Measurements from ENCODE around the gene PSMC3. TPM values are rescaled to one million over a fixed set of nuclear protein-coding genes. Genes with fewer than 3 reads are reported as not detected.

Gene PSMC3
- total RNA-seq, 2 experiments from 2014 or later: 179 TPM

DNA sequence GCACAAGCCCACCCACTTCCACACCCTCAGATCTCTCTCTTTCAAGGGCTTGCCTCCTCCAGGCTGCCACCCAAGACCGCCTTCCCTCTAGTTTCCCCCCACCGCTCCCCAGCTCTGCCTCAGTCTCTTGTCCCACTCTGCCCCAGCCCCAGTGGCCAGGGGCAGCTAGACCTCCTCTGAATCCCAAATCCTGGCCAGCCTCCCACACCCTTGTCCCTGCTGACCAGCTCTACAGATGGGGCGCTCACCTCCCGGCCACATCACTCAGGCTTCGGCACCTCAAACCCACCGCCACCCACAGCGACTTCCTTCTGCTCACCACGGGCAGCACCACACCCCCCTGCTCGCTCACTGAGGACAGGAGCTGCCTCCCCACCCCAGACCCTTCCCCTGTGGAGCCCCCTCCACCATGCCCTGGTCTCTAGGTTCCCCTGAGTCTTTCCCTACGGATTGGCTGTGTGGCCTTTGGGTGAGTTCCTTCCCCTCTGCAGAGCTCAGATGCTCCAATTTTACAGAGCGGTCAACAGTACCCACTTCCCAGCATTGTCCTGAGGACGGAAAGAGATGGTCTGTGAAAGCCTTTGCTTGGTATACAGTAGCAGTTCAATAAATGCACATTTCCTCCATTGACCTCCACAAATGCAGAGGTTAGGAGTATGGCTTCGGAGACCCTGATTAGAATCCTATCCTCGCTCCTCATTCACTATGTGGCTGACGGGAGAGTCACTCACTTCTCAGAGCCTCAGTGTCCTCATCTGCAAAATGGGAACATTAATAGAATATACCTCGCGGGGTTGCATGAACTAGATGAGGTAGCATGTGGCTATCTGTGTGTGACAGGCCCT lies 36.4 kb downstream of the PSMC3 start:
- ChIA-PET POLR2A (interaction anchor here (1.0 to 1.4 kb wide), 2 partner anchors 10 to 378 kb away, joined by 3 to 5 read pairs; no protein-coding TSS in a partner anchor), CTCF (interaction anchor here (1.2 to 7.2 kb wide), 4 partner anchors 13 to 22 kb away, joined by 3 to 57 read pairs (median 4); no protein-coding TSS in a partner anchor)
- Mint-ChIP-seq H3K27ac (peak overlapping the region; percentile 61), H3K27me3 (ENCODE audit: low read depth) (no peaks in the 10 kb centered on the region), H3K9me3 (ENCODE audit: insufficient read depth) (no peaks in the 10 kb centered on the region), H3K4me3 (peak overlapping the region; percentile 34), H3K4me1 (ENCODE audit: low read depth) (peaks cover 40% of the 10 kb centered on the region), H3K36me3 (ENCODE audit: low read depth) (no peaks in the 10 kb centered on the region)
- ATAC-seq (peak; percentile 31), DNase-seq (no peak)

DNA sequence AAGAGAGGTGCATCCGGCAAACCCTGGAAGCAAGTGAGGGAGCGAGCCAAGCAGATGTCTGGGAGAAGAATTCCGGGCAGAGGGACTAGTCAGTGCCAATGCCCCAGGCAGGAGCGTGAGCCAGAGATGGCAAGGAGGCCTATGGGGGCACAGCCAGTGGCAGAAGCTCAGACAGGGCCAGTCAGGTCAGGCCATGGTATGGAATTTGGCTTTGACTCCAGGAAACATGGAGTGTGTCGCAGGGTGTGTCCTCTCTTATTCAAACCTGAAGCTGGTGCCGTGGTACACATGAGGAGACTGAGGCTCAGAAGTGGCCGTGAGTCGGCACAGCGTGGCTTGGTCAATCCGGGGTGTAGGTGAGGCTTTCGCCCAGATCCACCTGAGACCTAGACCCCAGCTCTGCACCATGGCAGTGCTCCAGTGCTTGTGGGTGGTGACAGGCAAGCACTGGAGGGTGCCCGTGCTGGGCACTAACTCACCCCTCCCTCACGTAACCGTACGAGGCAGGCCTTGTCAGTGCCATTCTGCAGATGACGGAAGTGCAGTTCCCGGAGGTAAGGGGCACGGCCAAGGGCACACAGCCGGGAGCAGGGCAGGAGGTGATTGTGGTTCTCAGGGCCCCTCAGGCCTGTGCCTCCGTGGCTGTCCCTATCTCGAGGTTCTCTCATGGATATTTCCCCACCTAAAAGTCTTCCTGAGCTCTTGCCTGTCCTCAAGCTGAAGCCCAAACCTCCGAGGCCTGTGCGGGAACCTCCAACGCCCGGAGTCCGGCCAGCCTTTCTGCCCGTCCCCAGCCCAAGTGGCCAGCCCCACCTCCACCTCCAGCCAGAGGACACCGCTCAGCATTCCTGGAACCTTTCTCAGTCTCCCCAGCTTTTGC lies 37.3 kb downstream of the PSMC3 start:
- CTCF ChIA-PET: interaction anchor here (1.2 to 7.2 kb wide), 4 partner anchors 15 to 23 kb away, joined by 4 to 57 read pairs (median 6); no protein-coding TSS in a partner anchor
- Mint-ChIP-seq H3K9me3 (ENCODE audit: insufficient read depth) (no peaks in the 10 kb centered on the region), H3K4me1 (ENCODE audit: low read depth) (peaks cover 31% of the 10 kb centered on the region), H3K27me3 (ENCODE audit: low read depth) (no peaks in the 10 kb centered on the region), H3K4me3 (no peak overlapping the region), H3K36me3 (ENCODE audit: low read depth) (no peaks in the 10 kb centered on the region), H3K27ac (peak overlapping the region; percentile 61)
- ATAC-seq (no peak), DNase-seq (no peak)
- POLR2A ChIA-PET: interaction anchor here (0.6 to 1.4 kb wide), 2 partner anchors 10 to 132 kb away, joined by 3 to 5 read pairs; no protein-coding TSS in a partner anchor

DNA sequence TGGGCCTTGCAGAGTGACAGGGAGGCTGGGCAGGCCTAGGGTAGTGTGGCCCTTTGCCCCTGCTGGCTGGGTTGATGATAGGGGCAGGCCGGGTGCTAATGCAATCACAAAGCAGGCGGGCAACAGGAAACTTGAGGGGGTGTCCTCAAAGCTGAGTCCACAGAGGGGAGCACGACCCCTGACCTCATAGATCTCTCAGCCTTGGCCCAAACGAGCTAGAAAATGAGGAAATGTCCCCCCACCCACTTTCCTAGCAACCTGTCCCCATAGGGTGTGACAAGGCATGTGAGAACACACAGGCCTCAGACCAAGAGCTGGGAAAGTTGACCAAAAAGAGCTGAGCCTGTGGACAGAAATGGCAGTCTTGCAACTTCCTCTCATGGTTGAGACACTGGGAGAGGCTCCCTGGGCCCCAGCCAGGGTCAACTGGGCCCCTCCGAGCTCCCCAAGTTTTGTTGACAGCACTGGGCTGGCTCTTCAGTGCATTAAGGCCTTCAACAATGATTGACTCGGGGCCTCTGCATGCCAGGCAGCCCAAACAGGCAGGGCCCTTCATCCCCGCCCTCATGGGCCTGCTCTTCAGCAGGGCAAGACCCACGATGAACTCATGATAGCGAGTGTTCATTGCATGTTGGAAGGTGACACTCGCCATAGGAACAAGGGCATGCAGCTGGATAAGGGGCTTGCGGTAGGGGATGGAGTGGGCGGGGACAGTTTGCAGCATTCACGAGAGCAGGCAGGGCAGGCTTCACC lies 38.1 kb downstream of the PSMC3 start:
- ATAC-seq (no peak), DNase-seq (no peak)
- Mint-ChIP-seq H3K9me3 (ENCODE audit: insufficient read depth) (no peaks in the 10 kb centered on the region), H3K4me1 (ENCODE audit: low read depth) (peaks cover 24% of the 10 kb centered on the region), H3K27ac (no peak overlapping the region), H3K36me3 (ENCODE audit: low read depth) (no peaks in the 10 kb centered on the region), H3K4me3 (no peak overlapping the region), H3K27me3 (ENCODE audit: low read depth) (no peaks in the 10 kb centered on the region)
- CTCF ChIA-PET: interaction anchor here (0.6 to 7.2 kb wide), 3 partner anchors 9 to 24 kb away, joined by 3 to 57 read pairs (median 7); no protein-coding TSS in a partner anchor
- POLR2A ChIA-PET: interaction anchor here (0.6 kb wide), 1 partner anchor 131 kb away, joined by 3 read pairs; no protein-coding TSS in a partner anchor

DNA sequence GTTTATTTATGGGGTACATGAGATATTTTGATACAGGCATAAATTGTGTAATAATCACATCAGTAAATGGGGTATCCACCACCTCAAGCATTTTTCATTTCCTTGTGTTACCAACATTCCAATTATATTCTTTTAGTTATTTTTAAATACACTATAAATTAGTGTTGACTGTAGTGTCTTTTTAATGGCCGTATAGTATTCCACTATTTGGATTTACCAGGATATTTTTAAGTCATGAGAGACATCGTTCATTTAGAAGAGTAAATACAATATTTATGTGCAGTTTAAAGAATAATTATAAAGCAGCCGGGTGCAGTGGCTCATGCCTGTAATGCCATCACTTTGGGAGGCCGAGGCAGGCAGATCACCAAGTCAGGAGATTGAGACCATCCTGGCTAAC lies 41.7 kb downstream of the PSMC3 start:
- DNase-seq (no peak), ATAC-seq (no peak)
- Mint-ChIP-seq H3K9me3 (ENCODE audit: insufficient read depth) (no peaks in the 10 kb centered on the region), H3K4me1 (ENCODE audit: low read depth) (peaks cover 13% of the 10 kb centered on the region), H3K27me3 (ENCODE audit: low read depth) (no peaks in the 10 kb centered on the region), H3K4me3 (no peak overlapping the region), H3K27ac (no peak overlapping the region), H3K36me3 (ENCODE audit: low read depth) (no peaks in the 10 kb centered on the region)
- ChIA-PET CTCF (interaction anchor here (7.2 kb wide), 1 partner anchor 11 kb away, joined by 57 read pairs; no protein-coding TSS in a partner anchor), POLR2A (no interaction called here)

DNA sequence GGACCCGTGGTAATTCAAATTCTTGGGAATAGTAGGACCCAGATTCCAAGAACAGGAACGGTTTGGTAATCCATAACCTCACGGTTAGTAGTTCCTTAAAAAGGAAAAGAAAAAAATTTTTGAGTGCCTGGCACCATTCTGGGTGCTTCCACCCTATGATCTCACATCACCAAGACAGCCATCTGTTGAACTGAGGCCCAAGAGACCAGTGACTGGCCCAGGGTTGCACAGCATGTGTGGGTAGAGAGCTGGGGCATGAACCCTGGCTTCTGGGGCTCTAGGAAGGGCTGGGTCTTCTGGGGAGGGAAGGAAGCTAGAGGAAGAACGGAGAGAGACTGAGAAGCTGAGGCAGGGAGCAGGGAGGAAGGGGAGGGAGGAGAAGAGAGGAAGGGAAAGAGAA lies 43.2 kb downstream of the PSMC3 start:
- Mint-ChIP-seq H3K27me3 (ENCODE audit: low read depth) (no peaks in the 10 kb centered on the region), H3K4me3 (no peak overlapping the region), H3K9me3 (ENCODE audit: insufficient read depth) (no peaks in the 10 kb centered on the region), H3K27ac (no peak overlapping the region), H3K4me1 (ENCODE audit: low read depth) (peaks cover 4% of the 10 kb centered on the region), H3K36me3 (ENCODE audit: low read depth) (no peaks in the 10 kb centered on the region)
- DNase-seq (no peak), ATAC-seq (no peak)
- ChIA-PET POLR2A (no interaction called here), CTCF (no interaction called here)

DNA sequence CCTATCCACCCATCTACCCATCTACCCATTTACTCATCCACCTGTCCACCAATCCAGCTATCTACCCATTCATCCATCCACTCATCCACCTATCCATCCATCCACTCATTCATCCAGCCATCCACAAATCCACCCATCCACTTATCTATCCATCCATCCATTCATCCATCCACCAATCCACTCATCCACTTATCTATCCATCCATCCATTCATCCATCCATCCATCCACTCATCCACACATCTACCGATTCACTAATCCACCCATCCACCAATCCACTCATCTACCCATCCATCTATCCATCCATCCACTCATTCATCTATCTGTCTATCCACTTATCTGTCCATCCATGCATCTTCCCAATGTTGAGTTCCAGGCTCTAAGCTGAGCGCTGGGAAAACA lies 46.2 kb downstream of the PSMC3 start:
- ChIA-PET POLR2A (interaction anchor here (1.6 kb wide), 1 partner anchor 15 kb away, joined by 3 read pairs; no protein-coding TSS in a partner anchor), CTCF (no interaction called here)
- H3K9me3 Mint-ChIP-seq (ENCODE audit: insufficient read depth): no peaks in the 10 kb centered on the region
- H3K27me3 Mint-ChIP-seq (ENCODE audit: low read depth): no peaks in the 10 kb centered on the region
- H3K4me3 Mint-ChIP-seq: no peak overlapping the region
- peaks cover 4% of the 10 kb centered on the region for H3K4me1 Mint-ChIP-seq (ENCODE audit: low read depth)
- ATAC-seq (no peak), DNase-seq (no peak)
- H3K36me3 Mint-ChIP-seq (ENCODE audit: low read depth): no peaks in the 10 kb centered on the region
- no peak overlapping the region for H3K27ac Mint-ChIP-seq

DNA sequence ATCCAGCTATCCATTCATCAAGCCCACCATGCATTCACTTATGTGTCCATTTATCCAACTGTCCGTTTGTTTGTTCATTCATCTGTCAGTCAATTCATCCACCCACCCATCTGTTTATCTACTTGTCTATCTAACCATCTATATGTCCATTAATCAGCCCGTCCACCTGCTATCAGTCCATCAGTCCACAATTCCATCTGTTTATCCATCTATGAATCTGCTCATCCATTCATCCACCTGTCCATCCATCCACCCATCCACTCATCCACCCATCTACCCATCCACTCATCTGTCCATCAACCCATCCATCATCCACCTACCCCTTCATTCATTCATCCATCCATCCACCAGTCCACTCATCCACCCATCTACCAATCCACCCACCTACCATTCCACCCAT lies 46.9 kb downstream of the PSMC3 start:
- no peaks in the 10 kb centered on the region for H3K27me3 Mint-ChIP-seq (ENCODE audit: low read depth)
- no peak overlapping the region for H3K4me3 Mint-ChIP-seq
- no peak for ATAC-seq
- H3K9me3 Mint-ChIP-seq (ENCODE audit: insufficient read depth): no peaks in the 10 kb centered on the region
- H3K4me1 Mint-ChIP-seq (ENCODE audit: low read depth): peaks cover 5% of the 10 kb centered on the region
- no peaks in the 10 kb centered on the region for H3K36me3 Mint-ChIP-seq (ENCODE audit: low read depth)
- POLR2A ChIA-PET: interaction anchor here (1.6 kb wide), 1 partner anchor 15 kb away, joined by 3 read pairs; no protein-coding TSS in a partner anchor
- no peak for DNase-seq
- no peak overlapping the region for H3K27ac Mint-ChIP-seq
- CTCF ChIA-PET: interaction anchor here (0.5 to 0.8 kb wide), 3 partner anchors 8 to 164 kb away, joined by 3 to 4 read pairs (median 3); partner anchors contain the start of gene DDB2

DNA sequence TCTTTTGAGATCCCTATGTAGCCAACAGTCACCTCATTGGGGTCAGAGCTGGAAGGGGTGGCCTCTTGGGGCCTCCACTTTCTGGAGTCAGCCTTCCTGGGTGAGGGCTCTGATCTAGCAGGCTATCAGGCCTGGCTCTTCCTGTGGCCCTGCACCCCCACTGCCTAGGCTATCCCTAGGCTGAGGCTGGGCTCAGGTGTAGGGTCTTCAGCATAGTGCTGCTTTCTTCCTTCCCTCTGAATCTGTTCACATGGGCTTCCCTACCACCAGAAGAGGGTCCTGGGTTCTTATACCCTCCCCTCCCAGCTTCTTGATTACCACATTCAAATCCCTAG lies 47.4 kb downstream of the PSMC3 start:
- H3K27me3 Mint-ChIP-seq (ENCODE audit: low read depth): no peaks in the 10 kb centered on the region
- CTCF ChIA-PET: interaction anchor here (0.5 to 0.8 kb wide), 3 partner anchors 9 to 164 kb away, joined by 3 to 4 read pairs (median 3); partner anchors contain the start of gene DDB2
- POLR2A ChIA-PET: interaction anchor here (1.6 kb wide), 1 partner anchor 16 kb away, joined by 3 read pairs; no protein-coding TSS in a partner anchor
- H3K9me3 Mint-ChIP-seq (ENCODE audit: insufficient read depth): no peaks in the 10 kb centered on the region
- no peak overlapping the region for H3K27ac Mint-ChIP-seq
- no peak overlapping the region for H3K4me3 Mint-ChIP-seq
- H3K4me1 Mint-ChIP-seq (ENCODE audit: low read depth): peaks cover 7% of the 10 kb centered on the region
- ATAC-seq (no peak), DNase-seq (no peak)
- no peaks in the 10 kb centered on the region for H3K36me3 Mint-ChIP-seq (ENCODE audit: low read depth)

DNA sequence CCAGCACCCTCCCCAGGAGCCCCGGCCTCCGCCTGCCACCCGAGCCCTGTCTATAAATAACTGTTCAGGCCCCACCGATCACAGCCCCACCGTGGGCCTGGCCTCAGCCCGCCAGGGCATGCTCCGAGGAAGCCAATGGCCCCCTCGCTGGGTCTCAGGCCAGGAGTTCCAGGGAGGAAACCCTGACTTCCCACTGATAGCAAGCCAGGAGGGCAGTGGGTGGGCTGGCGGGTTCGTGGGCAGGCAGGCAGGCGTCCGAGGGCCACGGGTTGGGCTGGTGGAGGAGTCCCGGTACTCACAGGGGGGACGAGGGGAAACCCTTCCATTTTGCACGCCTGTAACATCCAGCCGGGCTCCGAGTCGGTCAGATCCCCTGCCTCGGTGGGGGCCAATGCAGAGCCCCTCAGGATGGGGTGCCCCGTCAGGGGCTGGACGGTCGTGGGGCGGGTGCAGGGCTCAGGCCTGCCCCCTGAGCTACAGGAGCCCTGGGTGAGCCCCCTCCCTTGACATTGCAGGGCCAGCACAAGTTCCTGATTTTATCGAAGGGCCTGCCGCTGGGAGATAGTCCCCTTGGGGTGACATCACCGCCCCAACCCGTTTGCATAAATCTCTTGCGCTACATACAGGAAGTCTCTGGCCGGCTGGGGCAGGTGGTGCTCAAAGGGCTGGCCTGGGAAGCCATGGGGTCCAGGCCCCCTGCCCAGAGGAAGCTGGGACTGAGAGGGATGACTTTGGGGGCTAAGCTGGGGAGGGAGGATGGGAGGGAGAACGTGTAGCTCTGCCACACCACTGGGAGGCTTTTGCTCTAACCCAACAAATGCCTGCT lies 48.0 kb downstream of the PSMC3 start, which contains the start of gene SPI1:
SPI1 (minus strand) TSS at position 538 of the 826 bp plus-strand sequence; CDS start at position 344, 194 bp downstream.
- Mint-ChIP-seq H3K4me1 (ENCODE audit: low read depth) (peaks cover 7% of the 10 kb centered on the region), H3K27ac (peak within 1 kb of the TSS; percentile 72), H3K36me3 (ENCODE audit: low read depth) (no peaks in the 10 kb centered on the region), H3K27me3 (ENCODE audit: low read depth) (no peaks in the 10 kb centered on the region), H3K9me3 (ENCODE audit: insufficient read depth) (no peaks in the 10 kb centered on the region), H3K4me3 (no peak within 1 kb of the TSS)
- ChIA-PET CTCF (interaction anchor here (0.5 to 0.8 kb wide), 3 partner anchors 9 to 163 kb away, joined by 3 to 4 read pairs (median 3); partner anchors contain the start of gene DDB2), POLR2A (interaction anchor here (1.6 kb wide), 1 partner anchor 17 kb away, joined by 3 read pairs; no protein-coding TSS in a partner anchor)
- DNase-seq (no peak), ATAC-seq (peak; percentile 17)

DNA sequence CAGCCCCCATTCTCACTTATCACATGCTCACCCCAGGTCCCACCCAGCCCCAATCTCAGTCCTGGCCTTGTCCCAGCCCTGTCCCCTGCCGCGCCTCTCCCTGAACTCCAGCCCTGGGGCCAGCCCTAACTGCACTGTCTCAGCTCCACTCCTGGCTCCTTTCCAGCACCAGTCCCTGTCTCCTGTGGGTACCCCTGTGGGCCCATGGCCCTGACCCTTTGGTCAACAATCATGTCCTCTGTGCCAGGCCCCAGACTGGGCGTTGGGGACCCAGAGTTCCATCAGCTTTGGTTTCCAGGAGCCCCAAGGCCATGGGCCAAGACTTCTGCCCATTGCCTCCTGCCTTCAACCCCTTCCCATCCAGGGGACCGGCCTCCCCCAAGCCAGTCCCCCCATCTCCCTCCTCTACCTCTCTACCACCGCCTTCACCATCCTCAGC lies 48.6 kb downstream of the PSMC3 start:
- no peak for DNase-seq
- ChIA-PET POLR2A (no interaction called here), CTCF (no interaction called here)
- H3K9me3 Mint-ChIP-seq (ENCODE audit: insufficient read depth): no peaks in the 10 kb centered on the region
- H3K27me3 Mint-ChIP-seq (ENCODE audit: low read depth): no peaks in the 10 kb centered on the region
- ATAC-seq: no peak
- no peaks in the 10 kb centered on the region for H3K36me3 Mint-ChIP-seq (ENCODE audit: low read depth)
- H3K4me1 Mint-ChIP-seq (ENCODE audit: low read depth): peaks cover 7% of the 10 kb centered on the region
- H3K27ac Mint-ChIP-seq: peak overlapping the region; percentile 20
- no peak overlapping the region for H3K4me3 Mint-ChIP-seq
